ENCODE results near the gene EXOC5. TPM values are rescaled to one million over a fixed set of nuclear protein-coding genes. Genes with fewer than 3 reads are reported as not detected.

The EXOC5 gene
- total and polyA plus RNA-seq, 2 experiments from 2014 or later, result 71.5 to 79.8 TPM

GRCh38 chr14:57171363-57171762, 97.3 kb downstream of the EXOC5 start:
- no peak overlapping the region for H2AFZ ChIP-seq
- DNase-seq, result peak; percentile 34
- H3K27ac ChIP-seq, result no peak overlapping the region
- no peaks in the 10 kb centered on the region for H4K20me1 ChIP-seq (ENCODE audit: insufficient read depth)
- H3K4me2 ChIP-seq (ENCODE audit: unreplicated experiment), result no peak overlapping the region
- H3K4me3 ChIP-seq, result no peak overlapping the region
- H3K9me2 ChIP-seq (ENCODE audit: insufficient read depth), result no peaks in the 10 kb centered on the region
- no peaks in the 10 kb centered on the region for H3K4me1 ChIP-seq (ENCODE audit: insufficient read depth)
- in situ Hi-C loops (cut with MboI), result no loop called here
- WGBS, 2 experiments (ENCODE audit: low coverage in 1 of 2, low lambda C conversion rate in 2 of 2, missing lambda C conversion rate in 2 of 2), result 2 to 3% methylated on average over 5 of the region's 5 CpGs
- no peaks in the 10 kb centered on the region for H3K9me3 ChIP-seq (ENCODE audit: low read depth)
- H3K79me2 ChIP-seq (ENCODE audit: insufficient read depth), result no peaks in the 10 kb centered on the region
- H3K27me3 ChIP-seq (replicated peaks; ENCODE audit: insufficient read depth), result no peaks in the 10 kb centered on the region; the same call in 1 of the 2 replicates
- no peaks in the 10 kb centered on the region for H3F3A ChIP-seq (ENCODE audit: insufficient read depth)
- no peak overlapping the region for H3K9ac ChIP-seq
- no peaks in the 10 kb centered on the region for H3K36me3 ChIP-seq (ENCODE audit: low read depth)
- no peak for TF ChIP-seq EZH2 (IDR thresholded peaks at IDR 0.05; ENCODE audit: insufficient read depth, poor library complexity, severe bottlenecking)
- no peak for TF ChIP-seq EZH2phosphoT487 (IDR thresholded peaks at IDR 0.05; ENCODE audit: insufficient read depth, low read depth)

- no peaks in the 10 kb centered on the region for H3K9me3 ChIP-seq (ENCODE audit: low read depth)
- no peak overlapping the region for H3K4me3 ChIP-seq
- H2AFZ ChIP-seq, result no peak overlapping the region
- in situ Hi-C loops (cut with MboI), result no loop called here
- no peaks in the 10 kb centered on the region for H3K4me1 ChIP-seq (ENCODE audit: insufficient read depth)
- H4K20me1 ChIP-seq (ENCODE audit: insufficient read depth), result no peaks in the 10 kb centered on the region
- H3K36me3 ChIP-seq (ENCODE audit: low read depth), result no peaks in the 10 kb centered on the region
- H3K27ac ChIP-seq, result no peak overlapping the region
- no peak overlapping the region for H3K4me2 ChIP-seq (ENCODE audit: unreplicated experiment)
- no peaks in the 10 kb centered on the region for H3K79me2 ChIP-seq (ENCODE audit: insufficient read depth)
- no peak for DNase-seq
- no peaks in the 10 kb centered on the region; the same call in 1 of the 2 replicates for H3K27me3 ChIP-seq (replicated peaks; ENCODE audit: insufficient read depth)
- no peaks in the 10 kb centered on the region for H3F3A ChIP-seq (ENCODE audit: insufficient read depth)
- no peak overlapping the region for H3K9ac ChIP-seq
- H3K9me2 ChIP-seq (ENCODE audit: insufficient read depth), result no peaks in the 10 kb centered on the region
- no peak for TF ChIP-seq EZH2 (IDR thresholded peaks at IDR 0.05; ENCODE audit: insufficient read depth, poor library complexity, severe bottlenecking)
- TF ChIP-seq EZH2phosphoT487 (IDR thresholded peaks at IDR 0.05; ENCODE audit: insufficient read depth, low read depth), result no peak
- WGBS, 2 experiments (ENCODE audit: low coverage in 1 of 2, low lambda C conversion rate in 2 of 2, missing lambda C conversion rate in 2 of 2), result 51 to 52% methylated on average over 3 of the region's 3 CpGs
Observed at GRCh38 chr14:57169901-57170300, 98.8 kb downstream of the EXOC5 start.

- Histone ChIP-seq H4K20me1 (ENCODE audit: insufficient read depth) (no peaks in the 10 kb centered on the region), H3K36me3 (ENCODE audit: low read depth) (no peaks in the 10 kb centered on the region), H2AFZ (no peak overlapping the region), H3K9me2 (ENCODE audit: insufficient read depth) (no peaks in the 10 kb centered on the region), H3K27ac (no peak overlapping the region), H3K4me1 (ENCODE audit: insufficient read depth) (no peaks in the 10 kb centered on the region), H3K9ac (no peak overlapping the region), H3K4me2 (ENCODE audit: unreplicated experiment) (no peak overlapping the region), H3K27me3 (replicated peaks; ENCODE audit: insufficient read depth) (no peaks in the 10 kb centered on the region), H3F3A (ENCODE audit: insufficient read depth) (no peaks in the 10 kb centered on the region), H3K79me2 (ENCODE audit: insufficient read depth) (no peaks in the 10 kb centered on the region), H3K4me3 (no peak overlapping the region), H3K9me3 (ENCODE audit: low read depth) (no peaks in the 10 kb centered on the region)
- DNase-seq, result no peak
- 17 to 40% methylated on average over 2 of the region's 2 CpGs for WGBS, 2 experiments (ENCODE audit: low coverage in 1 of 2, low lambda C conversion rate in 2 of 2, missing lambda C conversion rate in 2 of 2)
- in situ Hi-C loops (cut with MboI), result no loop called here
- TF ChIP-seq EZH2phosphoT487 (IDR thresholded peaks at IDR 0.05; ENCODE audit: insufficient read depth, low read depth) (no peak), EZH2 (IDR thresholded peaks at IDR 0.05; ENCODE audit: insufficient read depth, poor library complexity, severe bottlenecking) (no peak)
Observed at GRCh38 chr14:57168138-57168679, 100.5 kb downstream of the EXOC5 start.

- Histone ChIP-seq H3K4me1 (ENCODE audit: insufficient read depth) (no peaks in the 10 kb centered on the region), H4K20me1 (ENCODE audit: insufficient read depth) (no peaks in the 10 kb centered on the region), H3K79me2 (ENCODE audit: insufficient read depth) (no peaks in the 10 kb centered on the region), H3K9me3 (ENCODE audit: low read depth) (no peaks in the 10 kb centered on the region), H3K27ac (no peak overlapping the region), H3K9me2 (ENCODE audit: insufficient read depth) (no peaks in the 10 kb centered on the region), H3K4me2 (ENCODE audit: unreplicated experiment) (no peak overlapping the region), H3K4me3 (no peak overlapping the region), H2AFZ (no peak overlapping the region), H3K27me3 (replicated peaks; ENCODE audit: insufficient read depth) (no peaks in the 10 kb centered on the region; the same call in 1 of the 2 replicates), H3K9ac (no peak overlapping the region), H3F3A (ENCODE audit: insufficient read depth) (no peaks in the 10 kb centered on the region), H3K36me3 (ENCODE audit: low read depth) (no peaks in the 10 kb centered on the region)
- 39 to 44% methylated on average over 8 of the region's 8 CpGs for WGBS, 2 experiments (ENCODE audit: low coverage in 1 of 2, low lambda C conversion rate in 2 of 2, missing lambda C conversion rate in 2 of 2)
- TF ChIP-seq EZH2phosphoT487 (IDR thresholded peaks at IDR 0.05; ENCODE audit: insufficient read depth, low read depth) (no peak), EZH2 (IDR thresholded peaks at IDR 0.05; ENCODE audit: insufficient read depth, poor library complexity, severe bottlenecking) (no peak)
- DNase-seq, result no peak
- in situ Hi-C loops (cut with MboI), result no loop called here
Observed at GRCh38 chr14:57161583-57162234, 107.0 kb downstream of the EXOC5 start.
